ENCODE data around the gene TMEM120B.

The TMEM120B gene

GRCh38 chr12:121823101-121823726, 110.7 kb downstream of the TMEM120B start:
- DNase-seq, result no peak

GRCh38 chr12:121823727-121824115, 111.2 kb downstream of the TMEM120B start:
- no peak for DNase-seq

GRCh38 chr12:121825041-121825523, 112.5 kb downstream of the TMEM120B start:
- DNase-seq, result no peak

- DNase-seq, result no peak
Observed at GRCh38 chr12:121826318-121827150, 114.0 kb downstream of the TMEM120B start.

- DNase-seq, result no peak
Observed at GRCh38 chr12:121827351-121828099, 115.0 kb downstream of the TMEM120B start.

GRCh38 chr12:121828306-121828705, 115.8 kb downstream of the TMEM120B start:
- DNase-seq, result no peak

- no peak for DNase-seq
Observed at GRCh38 chr12:121828826-121829225, 116.3 kb downstream of the TMEM120B start.

- no peak for DNase-seq
Observed at GRCh38 chr12:121829250-121829918, 116.8 kb downstream of the TMEM120B start.

GRCh38 chr12:121830134-121830533, 117.6 kb downstream of the TMEM120B start:
- DNase-seq, result no peak

GRCh38 chr12:121830588-121831265, 118.2 kb downstream of the TMEM120B start:
- DNase-seq, result no peak
